NCI-H2029 treated with DMSO at 0.1 percent for 48 hours (cell line): ENCODE measurements around the gene NAXD.
"Not testable (repeated sequence)": the region's sequence is repeated elsewhere in the genome, so short reads cannot be mapped to it uniquely, and the experiment has no call there.

Experiments used
- DNase-seq: peaks from one replicate; lab custom pipeline; 2025; lab: John Stamatoyannopoulos, UW

Gene NAXD

DNA sequence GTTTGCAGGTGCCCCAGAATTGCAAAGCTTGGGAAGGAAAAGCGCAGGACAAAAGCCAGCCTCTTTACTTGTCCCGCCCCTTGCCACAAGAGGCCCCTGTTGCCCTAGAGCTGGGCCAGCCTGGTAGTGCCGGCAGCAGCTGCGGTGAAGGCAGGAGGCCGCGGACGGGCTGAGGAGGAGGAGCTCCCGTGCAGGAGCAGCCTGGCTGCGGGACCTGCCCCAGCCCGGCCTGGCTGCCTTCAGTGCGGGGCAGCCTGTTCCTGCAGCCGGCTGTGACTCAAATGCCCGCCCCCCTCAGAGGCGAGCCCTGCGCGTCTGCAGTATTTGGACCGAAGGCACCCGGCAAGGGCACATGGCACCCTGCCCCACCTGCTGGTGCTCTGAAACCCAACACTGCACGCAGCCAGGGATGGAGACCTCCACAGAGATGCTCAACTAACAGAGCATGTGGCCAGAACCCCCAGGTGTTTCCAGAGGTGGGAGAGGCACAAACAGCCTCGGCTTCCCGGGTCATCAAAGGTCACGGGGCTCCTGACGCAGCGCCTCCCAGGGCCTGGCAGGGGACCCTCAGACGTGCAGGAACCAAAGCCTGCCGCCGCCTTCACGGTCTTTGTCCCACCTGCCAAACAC is 29.7 kb downstream of the NAXD start:
- peak; percentile 46 for DNase-seq

DNA sequence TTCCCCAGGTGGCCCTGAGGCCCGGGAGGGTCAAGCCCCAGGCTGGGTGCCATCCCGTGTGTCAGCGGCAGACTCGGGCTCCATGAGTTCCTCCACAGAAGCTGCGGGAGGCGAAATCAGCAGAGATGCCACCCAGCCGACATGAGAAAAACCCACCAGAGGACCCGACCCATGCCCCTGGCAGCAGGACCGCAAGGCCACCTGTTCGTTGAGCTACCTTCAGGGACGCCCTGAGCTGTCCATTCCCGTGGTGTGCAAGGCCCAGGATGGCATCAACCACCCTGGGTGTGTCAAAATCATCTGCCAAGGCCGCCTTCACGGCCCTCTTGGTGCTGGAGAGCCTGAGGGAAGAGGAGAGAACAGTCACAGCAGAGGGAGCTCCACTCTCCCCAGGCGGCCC is 30.4 kb downstream of the NAXD start:
- no peak for DNase-seq

- DNase-seq, result no peak
Observed at GRCh38 chr13:110646442-110647364, 31.4 kb downstream of the NAXD start.

- DNase-seq, result no peak
Observed at GRCh38 chr13:110647365-110647737, 32.0 kb downstream of the NAXD start.

DNA sequence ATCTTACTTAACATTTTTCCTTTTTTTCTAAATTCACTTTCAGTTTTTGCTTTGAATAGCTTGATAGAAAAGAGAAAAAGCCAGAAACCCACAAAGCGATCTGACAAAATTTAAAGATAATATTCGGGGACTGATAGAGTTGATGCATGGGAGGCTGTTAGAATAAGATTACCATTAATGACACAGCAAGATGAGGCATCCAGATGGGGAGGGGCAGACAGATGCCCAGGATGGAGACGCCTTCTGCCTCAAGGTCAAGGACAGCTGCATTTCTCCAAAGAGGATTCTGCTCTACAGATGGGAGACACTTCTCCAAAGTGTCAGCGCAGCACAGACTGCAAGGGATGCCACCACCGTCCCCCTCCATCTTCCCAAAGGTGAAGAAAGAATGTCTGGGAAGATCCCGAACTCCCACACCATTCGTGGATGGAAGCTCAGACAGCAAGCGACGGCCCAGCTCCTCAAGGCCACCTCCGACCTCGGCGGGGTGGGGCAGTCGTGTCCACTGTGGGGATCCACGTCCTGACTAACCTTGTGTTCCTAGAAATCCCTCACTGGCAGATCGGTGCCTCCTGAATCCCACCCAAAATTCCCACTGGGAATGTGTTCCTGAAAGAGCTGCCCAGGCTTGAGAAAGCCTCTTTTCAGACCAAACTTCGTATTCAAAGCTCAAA is 32.9 kb downstream of the NAXD start:
- DNase-seq, result no peak

DNA sequence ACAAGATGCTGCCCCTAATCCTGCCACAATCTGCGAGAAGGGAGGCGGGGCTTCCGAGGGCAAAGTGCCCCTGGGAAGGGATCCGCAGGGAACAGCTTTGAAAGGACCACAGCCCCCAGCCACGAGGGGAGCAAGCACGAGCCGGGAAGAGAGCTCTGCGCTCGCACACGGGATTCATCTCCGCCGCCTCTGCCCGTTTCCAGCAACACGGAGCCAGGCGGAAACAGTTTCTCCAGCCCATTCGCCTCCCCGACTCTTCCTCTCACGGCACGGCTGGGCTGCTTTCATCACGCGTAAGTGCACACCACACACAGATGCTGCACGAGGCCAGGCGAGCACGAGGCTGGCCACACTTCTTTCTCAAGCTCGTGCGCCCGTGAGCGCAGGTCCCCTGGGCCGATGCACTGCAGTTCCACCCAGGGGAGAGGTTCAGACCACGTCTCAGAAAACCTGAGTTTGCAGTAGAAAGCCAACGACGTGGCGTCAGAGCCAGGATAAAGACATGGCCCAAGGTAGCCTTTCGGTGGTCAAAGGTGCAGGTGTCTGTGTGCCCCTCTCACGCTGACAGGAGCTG is 33.6 kb downstream of the NAXD start:
- no peak for DNase-seq

DNA sequence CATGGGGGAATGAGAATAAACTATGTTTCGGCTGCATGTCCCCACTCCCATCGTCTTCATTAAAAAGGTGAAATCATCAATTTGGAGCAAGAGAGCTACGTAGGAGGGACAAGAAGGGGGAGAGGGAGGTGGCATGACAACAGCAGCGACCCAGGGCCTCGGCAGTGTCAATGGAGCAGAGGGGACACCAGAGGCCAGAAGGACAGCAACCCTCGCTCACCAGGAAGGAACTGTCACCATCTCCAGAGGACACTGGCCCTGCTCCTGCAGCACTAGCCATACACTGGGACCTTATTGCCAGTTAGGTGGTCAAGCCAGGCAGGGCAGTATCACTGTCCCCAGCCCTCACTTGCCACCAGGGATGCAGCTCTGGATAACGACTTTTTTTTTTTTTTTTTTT is 34.2 kb downstream of the NAXD start:
- no peak for DNase-seq

DNA sequence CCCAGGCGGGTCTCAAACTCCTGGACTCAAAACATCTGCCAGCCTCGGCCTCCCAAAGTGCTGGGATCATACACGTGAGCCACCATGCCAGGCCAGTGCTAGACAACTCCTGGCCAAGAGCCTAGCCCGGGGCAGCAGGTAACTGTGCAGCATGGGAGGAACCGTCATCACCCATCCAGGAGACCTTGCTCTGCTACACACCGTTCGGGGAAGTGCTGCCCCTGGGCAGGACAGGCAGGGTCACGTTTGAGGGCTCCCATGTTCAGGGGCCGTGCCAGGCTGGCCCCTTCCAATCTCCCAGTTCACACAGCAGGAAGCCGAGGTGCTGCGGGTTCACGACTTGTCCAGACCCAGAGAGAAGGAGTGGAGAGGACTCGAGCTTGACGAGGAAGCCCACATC is 35.1 kb downstream of the NAXD start:
- DNase-seq, result no peak

DNA sequence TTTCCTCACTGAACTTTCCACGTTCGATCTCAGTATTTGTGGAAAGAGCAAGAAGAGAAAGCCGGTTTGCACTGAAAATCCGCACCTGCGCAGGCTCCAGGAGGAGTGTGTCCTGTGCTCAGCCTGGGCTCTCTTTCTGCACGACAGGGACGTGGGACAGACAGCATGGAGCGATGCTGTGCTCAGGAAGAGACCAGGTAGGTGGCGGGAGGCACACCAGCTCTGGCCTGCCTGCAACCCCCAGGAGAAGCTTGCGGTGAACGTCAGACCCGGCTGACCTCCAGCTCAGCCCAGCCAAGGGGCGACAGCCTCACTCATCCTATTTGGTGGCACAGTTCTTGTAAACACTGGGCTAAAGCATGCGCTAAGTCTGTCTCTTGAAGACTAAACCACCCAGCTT is 35.9 kb downstream of the NAXD start:
- DNase-seq, result no peak

DNA sequence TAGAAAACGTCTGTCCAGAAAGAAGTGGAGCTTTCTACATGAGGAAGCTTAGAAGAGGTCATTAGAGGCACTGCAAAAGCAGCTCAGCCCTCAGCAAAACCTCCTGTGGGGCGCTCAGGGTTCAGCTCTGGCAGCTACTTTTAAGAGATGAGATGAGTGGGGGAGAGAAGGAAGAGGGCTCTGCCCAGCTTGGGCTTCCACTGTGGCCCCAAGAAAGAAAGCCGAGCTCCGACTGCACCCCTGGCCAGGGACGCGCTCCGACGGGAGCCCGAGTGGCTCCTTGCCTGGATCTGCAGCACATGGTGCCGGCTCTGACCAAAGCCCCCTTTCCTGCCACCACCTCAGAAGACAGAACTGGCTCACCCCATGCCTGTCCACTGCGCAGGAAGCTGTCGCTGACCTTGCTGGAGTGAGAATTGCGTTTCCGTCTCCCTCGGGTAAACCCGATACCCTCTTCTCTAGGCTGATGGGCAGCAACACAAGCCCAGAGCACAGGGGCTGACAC is 36.4 kb downstream of the NAXD start:
- no peak for DNase-seq

DNA sequence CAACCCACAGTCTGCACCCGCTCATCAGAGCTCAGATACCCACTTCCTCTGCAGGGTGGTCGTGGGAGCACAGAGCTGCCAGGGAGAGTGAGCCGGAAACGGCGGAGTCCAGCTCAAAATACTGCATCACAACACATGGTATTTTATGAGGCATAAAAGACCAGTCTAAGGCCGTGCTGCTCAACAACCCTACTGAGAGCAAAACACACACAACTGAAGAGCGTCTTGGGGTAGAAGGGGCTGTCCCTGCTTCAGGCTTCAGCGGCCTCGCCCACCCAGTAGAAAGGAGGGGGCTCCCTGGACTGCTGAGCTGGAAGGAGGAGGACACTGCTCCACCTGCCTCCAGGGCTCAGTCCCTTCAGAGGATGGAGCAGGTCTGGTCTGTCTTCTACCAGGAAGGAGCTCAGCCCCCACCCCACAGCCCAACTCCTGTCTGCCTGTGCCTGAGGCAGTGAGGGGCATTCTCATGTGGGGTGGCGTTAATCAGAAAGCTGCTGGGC is 36.9 kb downstream of the NAXD start:
- no peak for DNase-seq

DNA sequence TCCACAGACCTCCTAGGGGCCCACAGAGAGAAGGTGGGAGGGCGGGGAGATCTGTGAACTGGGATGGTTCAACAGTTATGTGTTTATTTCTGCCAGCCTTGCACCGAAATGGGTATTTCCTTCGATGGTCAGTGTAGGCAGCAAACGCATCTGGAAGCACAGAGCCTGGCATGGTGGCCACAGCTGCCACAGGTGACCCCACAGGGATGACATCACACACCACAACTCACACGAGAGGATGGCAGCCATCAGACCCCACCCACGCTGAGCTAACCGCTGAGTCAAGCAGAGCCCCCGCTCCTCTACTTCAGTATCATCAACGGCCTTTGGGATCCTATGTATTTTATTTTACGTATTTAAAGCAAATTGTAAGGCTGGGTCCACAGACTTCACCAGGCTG is 37.4 kb downstream of the NAXD start:
- DNase-seq, result no peak

DNA sequence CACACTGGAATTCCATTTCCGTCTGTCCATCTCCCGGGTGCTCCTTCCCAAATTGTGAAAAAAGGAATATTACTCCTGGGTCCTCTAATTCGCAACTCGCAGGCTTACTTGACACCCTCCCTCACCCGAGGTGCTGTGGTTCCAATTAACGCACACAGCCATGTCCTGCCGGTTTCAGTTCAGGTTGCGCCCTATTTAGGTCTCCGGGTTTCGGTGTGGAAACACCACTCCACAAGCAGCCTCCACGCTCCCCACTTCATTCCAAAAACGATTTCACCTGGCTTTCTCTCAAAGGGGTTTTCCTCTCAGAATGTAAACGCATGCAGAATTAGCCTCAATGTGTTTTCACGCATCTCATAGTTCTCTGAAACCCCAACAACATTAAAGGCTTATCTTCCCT is 37.9 kb downstream of the NAXD start:
- DNase-seq, result no peak

DNA sequence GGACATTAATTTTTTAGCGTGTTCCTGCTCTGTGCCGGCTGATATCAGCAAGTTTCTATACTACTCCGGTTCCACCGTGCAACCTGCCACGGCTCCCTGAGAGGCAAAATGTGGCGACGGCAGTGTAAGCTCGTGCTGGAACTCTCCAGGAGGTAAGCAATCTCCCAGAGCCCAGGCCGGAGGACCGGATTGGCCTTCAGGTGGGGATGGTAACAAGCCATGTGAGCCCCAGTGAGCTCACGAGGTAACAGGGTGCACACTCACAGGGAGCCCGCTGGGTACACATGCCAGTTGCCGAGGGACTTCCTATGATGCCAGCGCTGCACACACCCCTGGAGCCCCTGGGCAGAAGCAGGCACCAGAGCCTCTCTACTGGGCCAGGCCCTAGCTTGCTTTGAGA is 38.5 kb downstream of the NAXD start:
- no peak for DNase-seq

DNA sequence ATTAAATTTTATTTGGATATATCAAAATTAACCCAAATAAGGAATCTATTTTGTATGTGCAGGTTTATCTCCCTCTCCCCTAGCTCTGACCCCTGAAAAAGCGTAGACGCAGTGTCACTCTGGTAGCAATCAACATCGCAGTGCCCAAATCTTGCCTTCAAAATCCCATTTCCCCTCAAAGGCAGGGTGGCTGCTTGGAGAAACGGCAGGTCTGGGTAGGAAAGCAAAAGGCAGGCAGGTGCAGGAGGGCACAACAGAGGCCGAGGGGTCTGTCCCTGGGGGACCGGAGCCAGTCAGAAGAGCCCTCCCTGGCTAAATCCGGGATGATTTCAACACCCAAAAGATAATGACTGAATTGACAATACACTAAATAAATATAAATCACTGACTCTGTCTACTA is 41.9 kb downstream of the NAXD start:
- DNase-seq, result no peak

GRCh38 chr13:110658218-110658911 is 43.0 kb downstream of the NAXD start:
- not testable (repeated sequence) for DNase-seq

GRCh38 chr13:110661256-110661655 is 45.9 kb downstream of the NAXD start:
- DNase-seq, result no peak

- no peak for DNase-seq
Observed at GRCh38 chr13:110662091-110662490, 46.7 kb downstream of the NAXD start.

GRCh38 chr13:110662777-110663443 is 47.6 kb downstream of the NAXD start:
- DNase-seq, result no peak

DNA sequence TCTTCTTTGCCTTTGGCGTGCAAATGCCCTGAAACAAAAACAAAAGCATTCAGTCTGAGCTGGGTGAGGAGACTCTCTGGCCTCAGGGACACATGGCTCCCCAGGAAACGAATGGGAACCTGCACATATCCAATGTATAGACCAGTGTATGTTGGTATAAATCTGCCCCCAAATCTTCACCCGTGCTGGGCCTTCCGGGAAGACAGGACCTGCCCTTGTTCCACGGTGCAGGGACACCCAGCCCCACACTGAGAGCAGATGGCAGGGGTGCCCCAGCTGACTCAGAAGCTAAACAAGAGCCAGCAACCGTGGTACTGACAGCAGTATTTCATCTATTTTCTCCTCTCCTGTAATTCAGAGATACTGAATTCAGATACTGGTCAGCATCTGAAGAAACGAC is 48.1 kb downstream of the NAXD start:
- no peak for DNase-seq

DNA sequence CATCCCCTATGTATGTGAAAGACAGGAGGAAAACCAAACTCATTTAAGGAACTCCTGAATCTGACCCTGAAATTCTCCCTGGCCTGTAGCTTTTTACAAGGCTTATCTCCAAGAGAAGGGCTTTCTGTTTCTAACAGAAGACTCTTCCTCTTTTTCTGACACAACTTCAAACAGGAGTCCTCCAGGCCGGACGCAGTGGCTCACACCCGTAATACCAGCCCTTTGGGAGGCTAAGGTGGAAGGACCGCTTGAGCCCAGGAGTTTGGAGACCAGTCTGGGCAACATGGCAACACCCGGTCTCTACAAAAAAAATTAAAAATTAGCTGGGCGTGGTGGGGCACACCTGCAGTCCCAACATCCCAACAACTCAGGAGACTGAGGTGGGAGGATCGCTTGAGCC is 48.7 kb downstream of the NAXD start:
- no peak for DNase-seq
